ENCODE results near the gene NASP. TPM values are rescaled to one million over a fixed set of nuclear protein-coding genes. Genes with fewer than 3 reads are reported as not detected.

NASP gene
- polyA plus RNA-seq, 1 of the 3 experiments (the other 2 are of a cell fraction) = 152 TPM

DNA sequence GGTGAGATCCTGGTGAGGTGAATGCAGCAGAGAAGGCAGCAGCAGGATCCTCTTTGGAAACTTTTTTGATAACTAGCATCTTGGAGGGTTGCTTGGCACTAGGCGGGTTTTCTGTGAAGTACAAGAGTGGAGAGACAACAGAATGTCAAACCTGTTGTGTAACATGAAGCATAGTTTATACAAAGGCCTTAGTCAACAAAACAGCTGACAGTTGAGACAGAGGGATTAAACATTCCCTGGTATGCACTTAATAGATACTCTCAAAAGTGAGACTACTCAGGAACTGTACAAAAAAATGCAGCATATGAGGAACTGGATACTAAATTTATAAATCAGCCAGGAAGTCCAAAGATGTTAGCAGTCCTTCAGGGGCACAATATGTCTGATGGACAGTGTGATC lies 56.5 kb downstream of the NASP start:
- peaks cover 14% of the 10 kb centered on the region for H3F3A ChIP-seq (replicated peaks; ENCODE audit: insufficient read depth)
- H3K9me3 ChIP-seq = no peaks in the 10 kb centered on the region
- TF ChIP-seq FOXJ3 (CRISPR knock-in tag; IDR thresholded peaks at IDR 0.05) (no peak), FOSL2 (IDR thresholded peaks at IDR 0.05; ENCODE audit: borderline replicate concordance, low read depth) (no peak)
- no peak overlapping the region for H3K4me2 ChIP-seq
- no peaks in the 10 kb centered on the region; a peak in 1 of 4 replicates for H3K4me1 ChIP-seq (ENCODE audit: control insufficient read depth in 1 of 2, insufficient read depth in 2 of 2, low read depth in 1 of 2, low read length in 1 of 2)
- no peak overlapping the region for H3K4me3 ChIP-seq (ENCODE audit: low read depth in 2 of 2, low read length in 1 of 2)
- POLR2A ChIA-PET = no interaction called here
- no peak for DNase-seq
- H3K36me3 ChIP-seq (replicated peaks in 1 of 2; ENCODE audit: control insufficient read depth in 1 of 2, insufficient read depth in 2 of 2, low read length in 1 of 2) = peaks cover 65 to 79% of the 10 kb centered on the region in 2 experiments
- no peak overlapping the region for H3K27ac ChIP-seq (ENCODE audit: low read depth in 2 of 2, low read length in 1 of 2)
- H3K27me3 ChIP-seq (ENCODE audit: insufficient read depth) = no peaks in the 10 kb centered on the region
- CTCF ChIA-PET = no interaction called here
- no peaks in the 10 kb centered on the region for H3K9me2 ChIP-seq
- no peak overlapping the region for H3K9ac ChIP-seq
- 100% methylated on average over 1 of the region's 1 CpG for WGBS (ENCODE audit: low lambda C conversion rate)
- no peaks in the 10 kb centered on the region; the same call in 1 of the 2 replicates for H4K20me1 ChIP-seq (ENCODE audit: insufficient read depth)
- H2AFZ ChIP-seq (ENCODE audit: low read depth) = no peak overlapping the region
- H3K79me2 ChIP-seq (ENCODE audit: insufficient read depth) = peaks cover 9% of the 10 kb centered on the region

DNA sequence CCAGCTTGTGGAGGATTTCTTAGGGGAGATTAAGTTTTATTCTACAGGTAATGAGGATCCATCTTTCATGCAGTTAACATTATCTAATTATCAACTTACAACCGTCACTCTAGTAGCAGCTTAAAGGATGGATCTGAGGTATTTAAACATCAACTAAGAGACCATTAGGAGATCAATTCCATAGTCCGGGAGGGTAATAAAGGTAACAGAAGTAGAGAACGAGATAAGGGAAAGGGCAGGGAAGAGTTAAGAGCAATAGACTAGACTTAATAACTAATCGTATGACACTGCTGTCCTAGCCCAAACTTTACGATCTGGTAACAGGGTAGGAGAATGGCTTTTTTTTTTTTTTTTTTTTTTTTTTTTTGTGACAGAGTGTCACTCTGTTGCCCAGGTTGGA lies 59.5 kb downstream of the NASP start:
- TF ChIP-seq USF1 (IDR thresholded peaks at IDR 0.05; ENCODE audit: borderline replicate concordance, low read depth) (no peak), MAX (IDR thresholded peaks at IDR 0.05; ENCODE audit: low read depth) (no peak), CHD2 (IDR thresholded peaks at IDR 0.05; ENCODE audit: low read length, partially characterized antibody) (no peak), IRF3 (IDR thresholded peaks at IDR 0.05; ENCODE audit: low read depth, low read length) (no peak), TEAD4 (IDR thresholded peaks at IDR 0.05; ENCODE audit: borderline replicate concordance, insufficient read depth) (no peak), RFX5 (IDR thresholded peaks at IDR 0.05; ENCODE audit: low read length) (no peak), ZBTB33 (IDR thresholded peaks at IDR 0.05; ENCODE audit: borderline replicate concordance, low read depth) (no peak), FOXM1 (IDR thresholded peaks at IDR 0.05; ENCODE audit: low read depth) (no peak)
- Histone ChIP-seq H3K4me3 (ENCODE audit: low read depth in 2 of 2, low read length in 1 of 2) (no peak overlapping the region), H3K27me3 (ENCODE audit: insufficient read depth) (no peaks in the 10 kb centered on the region), H3K9ac (no peak overlapping the region), H3K4me1 (ENCODE audit: control insufficient read depth in 1 of 2, insufficient read depth in 2 of 2, low read depth in 1 of 2, low read length in 1 of 2) (no peaks in the 10 kb centered on the region), H3K27ac (ENCODE audit: low read depth in 2 of 2, low read length in 1 of 2) (no peak overlapping the region), H3K36me3 (replicated peaks in 1 of 2; ENCODE audit: control insufficient read depth in 1 of 2, insufficient read depth in 2 of 2, low read length in 1 of 2) (peaks cover 44 to 65% of the 10 kb centered on the region in 2 experiments), H3F3A (replicated peaks; ENCODE audit: insufficient read depth) (peaks cover 19% of the 10 kb centered on the region), H4K20me1 (ENCODE audit: insufficient read depth) (peaks cover 7% of the 10 kb centered on the region; the same call in 1 of the 2 replicates), H3K9me2 (no peaks in the 10 kb centered on the region), H2AFZ (ENCODE audit: low read depth) (no peak overlapping the region), H3K4me2 (no peak overlapping the region), H3K9me3 (no peaks in the 10 kb centered on the region), H3K79me2 (ENCODE audit: insufficient read depth) (peaks cover 29% of the 10 kb centered on the region)
- POLR2A ChIA-PET = no interaction called here
- CTCF ChIA-PET = interaction anchor here (1.4 kb wide), 1 partner anchor 8 kb away, joined by 3 read pairs; no protein-coding TSS in a partner anchor
- 85% methylated on average over 5 of the region's 5 CpGs for WGBS (ENCODE audit: low lambda C conversion rate)
- DNase-seq = no peak
